ENCODE results near the gene CD200. TPM values are rescaled to one million over a fixed set of nuclear protein-coding genes. Genes with fewer than 3 reads are reported as not detected.
A peak's percentile ranks its signal among the peaks of the same experiment; 100 is the strongest.

Gene CD200
- total and polyA plus RNA-seq, 5 donors: 2.8 to 4.5 (median 3.8) TPM

GRCh38 chr3:112333381-112334317 lies 693 bp downstream of the CD200 start:
- DNase-seq (peak in 2 of 3 donors; percentile 28 to 61), ATAC-seq (peak; percentile 69 to 79)
- H3K27ac ChIP-seq (ENCODE audit: low read length): peak overlapping the region; percentile 71
- intact Hi-C loops (cut with DNase I): loop anchor here in 1 of 4 donors (10.0 kb wide), 1 partner anchor 181 kb away; no protein-coding TSS in a partner anchor
- WGBS: 12% methylated on average over 23 of the region's 23 CpGs
- H3K4me1 ChIP-seq (ENCODE audit: control insufficient read depth, insufficient read depth, low read length): no peaks in the 10 kb centered on the region
- H3K4me3 ChIP-seq (ENCODE audit: low read length): peak overlapping the region; percentile 37
- H3K9me3 ChIP-seq (ENCODE audit: control insufficient read depth, low read length): no peaks in the 10 kb centered on the region
- H3K27me3 ChIP-seq (ENCODE audit: control insufficient read depth, insufficient read depth): no peaks in the 10 kb centered on the region

GRCh38 chr3:112334691-112335433 lies 1.9 kb downstream of the CD200 start:
- no peaks in the 10 kb centered on the region for H3K9me3 ChIP-seq (ENCODE audit: control insufficient read depth, low read length)
- H3K27ac ChIP-seq (ENCODE audit: low read length): no peak overlapping the region
- intact Hi-C loops (cut with DNase I): loop anchor here in 1 of 4 donors (10.0 kb wide), 1 partner anchor 180 kb away; no protein-coding TSS in a partner anchor
- H3K27me3 ChIP-seq (ENCODE audit: control insufficient read depth, insufficient read depth): no peaks in the 10 kb centered on the region
- 51% methylated on average over 6 of the region's 6 CpGs for WGBS
- ATAC-seq (no peak), DNase-seq (no peak)
- H3K4me1 ChIP-seq (ENCODE audit: control insufficient read depth, insufficient read depth, low read length): no peaks in the 10 kb centered on the region
- peak overlapping the region; percentile 37 for H3K4me3 ChIP-seq (ENCODE audit: low read length)

GRCh38 chr3:112335434-112335781 lies 2.5 kb downstream of the CD200 start:
- intact Hi-C loops (cut with DNase I): loop anchor here in 1 of 4 donors (10.0 kb wide), 1 partner anchor 179 kb away; no protein-coding TSS in a partner anchor
- WGBS: 93% methylated on average over 2 of the region's 2 CpGs

GRCh38 chr3:112338021-112338726 lies 5.2 kb downstream of the CD200 start:
- no peak for ATAC-seq
- WGBS: 76% methylated on average over 6 of the region's 6 CpGs
- no peaks in the 10 kb centered on the region for H3K9me3 ChIP-seq (ENCODE audit: control insufficient read depth, low read length)
- DNase-seq: no peak
- H3K27me3 ChIP-seq (ENCODE audit: control insufficient read depth, insufficient read depth): no peaks in the 10 kb centered on the region
- H3K27ac ChIP-seq (ENCODE audit: low read length): no peak overlapping the region
- no peak overlapping the region for H3K4me3 ChIP-seq (ENCODE audit: low read length)
- peaks cover 2% of the 10 kb centered on the region for H3K4me1 ChIP-seq (ENCODE audit: control insufficient read depth, insufficient read depth, low read length)
- intact Hi-C loops (cut with DNase I): loop anchor here in 1 of 4 donors (10.0 kb wide), 1 partner anchor 177 kb away; no protein-coding TSS in a partner anchor

More at GRCh38 chr3:112335434-112335781, 2.5 kb downstream of the CD200 start:
- ATAC-seq (no peak), DNase-seq (no peak)
- H3K27me3 ChIP-seq (ENCODE audit: control insufficient read depth, insufficient read depth): no peaks in the 10 kb centered on the region
- peaks cover under 1% of the 10 kb centered on the region for H3K4me1 ChIP-seq (ENCODE audit: control insufficient read depth, insufficient read depth, low read length)
- H3K27ac ChIP-seq (ENCODE audit: low read length): no peak overlapping the region
- no peaks in the 10 kb centered on the region for H3K9me3 ChIP-seq (ENCODE audit: control insufficient read depth, low read length)
- no peak overlapping the region for H3K4me3 ChIP-seq (ENCODE audit: low read length)

- Histone ChIP-seq H3K4me3 (ENCODE audit: low read length) (no peak overlapping the region), H3K9me3 (ENCODE audit: control insufficient read depth, low read length) (no peaks in the 10 kb centered on the region), H3K4me1 (ENCODE audit: control insufficient read depth, insufficient read depth, low read length) (peaks cover 2% of the 10 kb centered on the region), H3K27ac (ENCODE audit: low read length) (no peak overlapping the region), H3K27me3 (ENCODE audit: control insufficient read depth, insufficient read depth) (no peaks in the 10 kb centered on the region)
- intact Hi-C loops (cut with DNase I): loop anchor here in 1 of 4 donors (10.0 kb wide), 1 partner anchor 176 kb away; no protein-coding TSS in a partner anchor
- ATAC-seq (no peak), DNase-seq (no peak)
- 64% methylated on average over 2 of the region's 2 CpGs for WGBS
Measured at GRCh38 chr3:112338727-112339056, 5.7 kb downstream of the CD200 start.

GRCh38 chr3:112339134-112339533 lies 6.2 kb downstream of the CD200 start:
- Histone ChIP-seq H3K4me3 (ENCODE audit: low read length) (no peak overlapping the region), H3K9me3 (ENCODE audit: control insufficient read depth, low read length) (no peaks in the 10 kb centered on the region), H3K4me1 (ENCODE audit: control insufficient read depth, insufficient read depth, low read length) (peaks cover 2% of the 10 kb centered on the region), H3K27ac (ENCODE audit: low read length) (no peak overlapping the region), H3K27me3 (ENCODE audit: control insufficient read depth, insufficient read depth) (no peaks in the 10 kb centered on the region)
- ATAC-seq (no peak), DNase-seq (no peak)
- intact Hi-C loops (cut with DNase I): loop anchor here in 1 of 4 donors (10.0 kb wide), 1 partner anchor 176 kb away; no protein-coding TSS in a partner anchor

GRCh38 chr3:112339609-112340008 lies 6.7 kb downstream of the CD200 start:
- peak overlapping the region; percentile 23 for H3K27ac ChIP-seq (ENCODE audit: low read length)

GRCh38 chr3:112341386-112341785 lies 8.4 kb downstream of the CD200 start:
- Histone ChIP-seq H3K4me3 (ENCODE audit: low read length) (no peak overlapping the region), H3K27me3 (ENCODE audit: control insufficient read depth, insufficient read depth) (no peaks in the 10 kb centered on the region), H3K27ac (ENCODE audit: low read length) (no peak overlapping the region), H3K9me3 (ENCODE audit: control insufficient read depth, low read length) (no peaks in the 10 kb centered on the region), H3K4me1 (ENCODE audit: control insufficient read depth, insufficient read depth, low read length) (peaks cover 4% of the 10 kb centered on the region)
- DNase-seq (no peak), ATAC-seq (no peak)
- 76% methylated on average over 2 of the region's 2 CpGs for WGBS
- intact Hi-C loops (cut with DNase I): no loop called here

More at GRCh38 chr3:112339609-112340008, 6.7 kb downstream of the CD200 start:
- Histone ChIP-seq H3K27me3 (ENCODE audit: control insufficient read depth, insufficient read depth) (no peaks in the 10 kb centered on the region), H3K9me3 (ENCODE audit: control insufficient read depth, low read length) (no peaks in the 10 kb centered on the region), H3K4me1 (ENCODE audit: control insufficient read depth, insufficient read depth, low read length) (peaks cover 2% of the 10 kb centered on the region), H3K4me3 (ENCODE audit: low read length) (no peak overlapping the region)
- intact Hi-C loops (cut with DNase I): loop anchor here in 1 of 4 donors (10.0 kb wide), 1 partner anchor 175 kb away; no protein-coding TSS in a partner anchor
- WGBS: 73% methylated on average over 2 of the region's 2 CpGs
- ATAC-seq: peak in 1 of 2 donors; percentile 56
- no peak for DNase-seq

- no peak for ATAC-seq
Measured at GRCh38 chr3:112345681-112346080, 12.7 kb downstream of the CD200 start.

GRCh38 chr3:112346491-112347122 lies 13.7 kb downstream of the CD200 start:
- H3K27ac ChIP-seq (ENCODE audit: low read length): no peak overlapping the region
- intact Hi-C loops (cut with DNase I): no loop called here
- ATAC-seq: no peak
- 76% methylated on average over 3 of the region's 3 CpGs for WGBS
- no peak overlapping the region for H3K4me3 ChIP-seq (ENCODE audit: low read length)
- no peaks in the 10 kb centered on the region for H3K9me3 ChIP-seq (ENCODE audit: control insufficient read depth, low read length)
- DNase-seq: no peak
- H3K27me3 ChIP-seq (ENCODE audit: control insufficient read depth, insufficient read depth): no peaks in the 10 kb centered on the region
- H3K4me1 ChIP-seq (ENCODE audit: control insufficient read depth, insufficient read depth, low read length): peaks cover 2% of the 10 kb centered on the region

More at GRCh38 chr3:112345681-112346080, 12.7 kb downstream of the CD200 start:
- 71% methylated on average over 2 of the region's 2 CpGs for WGBS
- H3K27me3 ChIP-seq (ENCODE audit: control insufficient read depth, insufficient read depth): no peaks in the 10 kb centered on the region
- no peak overlapping the region for H3K27ac ChIP-seq (ENCODE audit: low read length)
- intact Hi-C loops (cut with DNase I): no loop called here
- DNase-seq: no peak
- H3K4me1 ChIP-seq (ENCODE audit: control insufficient read depth, insufficient read depth, low read length): peaks cover 2% of the 10 kb centered on the region
- no peak overlapping the region for H3K4me3 ChIP-seq (ENCODE audit: low read length)
- no peaks in the 10 kb centered on the region for H3K9me3 ChIP-seq (ENCODE audit: control insufficient read depth, low read length)

Measured in right cardiac atrium (tissue), 5 donors.